Cardiac muscle cell (in vitro differentiated cells and primary cell): Measurements from ENCODE around the gene P2RX4. TPM values are rescaled to one million over a fixed set of nuclear protein-coding genes. Genes with fewer than 3 reads are reported as not detected.

ENCODE experiments used
- DNase-seq, 2 donors: peaks; one replicate each; pipeline versions ENCODE4 v3.0.0 to v3.0.0-alpha.2; 2010 to 2017; ENCODE audit warnings: low read depth in 1 of 2, low spot score in 1 of 2
- H3K27ac ChIP-seq: fragments of 200-600 bp; sonication (generic); 2 replicates; pipeline ENCODE4 v1.5.1; 2016
- H3K27me3 ChIP-seq: fragments of 200-600 bp; sonication (generic); 2 replicates; pipeline ENCODE4 v1.6.0; 2016; ENCODE audit warnings: control low read depth
- H3K36me3 ChIP-seq: fragments of 200-600 bp; sonication (generic); 2 replicates; pipeline ENCODE4 v1.5.1; 2016; ENCODE audit warnings: control low read depth
- H3K4me1 ChIP-seq: fragments of 200-600 bp; sonication (generic); 2 replicates; pipeline ENCODE4 v1.8.1; 2017; ENCODE audit warnings: low read depth, mild to moderate bottlenecking, mixed run types
- H3K4me3 ChIP-seq: fragments of 200-600 bp; sonication (generic); 2 replicates; pipeline ENCODE4 v1.5.1; 2016; ENCODE audit warnings: mild to moderate bottlenecking
- H3K9me3 ChIP-seq: fragments of 200-600 bp; sonication (generic); 2 replicates; pipeline ENCODE4 v1.5.1; 2017; ENCODE audit warnings: low read depth, mild to moderate bottlenecking, control low read depth
- CTCF ChIP-seq: IDR thresholded peaks from 2 replicates; pipeline ENCODE4 v1.5.1; 2012; ENCODE audit warnings: low read depth, mild to moderate bottlenecking, low read length
- polyA plus RNA-seq: library from polyadenylated mRNA; unstranded; fragments of >200 nt; fragmentation: Nextera tagmentation; extraction: Ambion mirVana; gene quantifications from 2 replicates; pipeline ENCODE4 v1.2.1, GENCODE V29; 2016
- total RNA-seq: library from RNA; depleted of rRNA; stranded (reverse); fragments of >200 nt; gene quantifications from 2 replicates; pipeline ENCODE4 v1.2.3, GENCODE V29; 2016

The P2RX4 gene
- total and polyA plus RNA-seq, 2 experiments from 2014 or later: 19.4 to 38.2 TPM

GRCh38 chr12:121261398-121261797, 51.5 kb downstream of the P2RX4 start:
- no peak for DNase-seq
- H3K36me3 ChIP-seq: peaks cover 2% of the 10 kb centered on the region

GRCh38 chr12:121263206-121263935, 53.4 kb downstream of the P2RX4 start:
- Histone ChIP-seq H3K4me3 (no peak overlapping the region), H3K4me1 (no peaks in the 10 kb centered on the region), H3K27me3 (no peaks in the 10 kb centered on the region), H3K9me3 (no peaks in the 10 kb centered on the region), H3K27ac (no peak overlapping the region), H3K36me3 (no peaks in the 10 kb centered on the region)
- TF ChIP-seq CTCF: no peak
- no peak for DNase-seq

More at GRCh38 chr12:121261398-121261797, 51.5 kb downstream of the P2RX4 start:
- no peak overlapping the region for H3K4me3 ChIP-seq
- H3K4me1 ChIP-seq: no peaks in the 10 kb centered on the region
- H3K27me3 ChIP-seq: no peaks in the 10 kb centered on the region
- H3K27ac ChIP-seq: no peak overlapping the region
- no peaks in the 10 kb centered on the region for H3K9me3 ChIP-seq
- TF ChIP-seq CTCF: no peak

- H3K27me3 ChIP-seq: no peaks in the 10 kb centered on the region
- H3K9me3 ChIP-seq: no peaks in the 10 kb centered on the region
- H3K4me1 ChIP-seq: no peaks in the 10 kb centered on the region
- H3K4me3 ChIP-seq: no peak overlapping the region
- no peak overlapping the region for H3K27ac ChIP-seq
- no peak for TF ChIP-seq CTCF
- H3K36me3 ChIP-seq: no peaks in the 10 kb centered on the region
- no peak for DNase-seq
These were observed 54.2 kb downstream of the P2RX4 start for GRCh38 chr12:121264135-121264534.

GRCh38 chr12:121264951-121265515, 55.1 kb downstream of the P2RX4 start:
- Histone ChIP-seq H3K27me3 (no peaks in the 10 kb centered on the region), H3K4me3 (no peak overlapping the region), H3K4me1 (no peaks in the 10 kb centered on the region), H3K27ac (no peak overlapping the region), H3K36me3 (no peaks in the 10 kb centered on the region), H3K9me3 (no peaks in the 10 kb centered on the region)
- DNase-seq: no peak
- TF ChIP-seq CTCF: no peak

GRCh38 chr12:121267822-121268221, 57.9 kb downstream of the P2RX4 start:
- DNase-seq: no peak
- no peaks in the 10 kb centered on the region for H3K4me1 ChIP-seq
- no peak overlapping the region for H3K4me3 ChIP-seq
- no peaks in the 10 kb centered on the region for H3K9me3 ChIP-seq
- H3K27ac ChIP-seq: no peak overlapping the region
- TF ChIP-seq CTCF: no peak
- no peaks in the 10 kb centered on the region for H3K36me3 ChIP-seq
- H3K27me3 ChIP-seq: no peaks in the 10 kb centered on the region
